HepG2 (cell line): ENCODE results near the gene NDOR1. TPM values are rescaled to one million over a fixed set of nuclear protein-coding genes. Genes with fewer than 3 reads are reported as not detected.

Source experiments
- AKAP8 ChIP-seq: sonication (generic); formaldehyde crosslinking; IDR thresholded peaks from 2 replicates; pipeline ENCODE4 v1.5.1; 2020; ENCODE audit warnings: mild to moderate bottlenecking, missing genetic modification reagents
- BRCA1 ChIP-seq: sonication (generic); formaldehyde crosslinking; IDR thresholded peaks from 2 replicates; pipeline ENCODE4 v1.4.0; 2020; ENCODE audit warnings: missing genetic modification reagents
- CHCHD3 ChIP-seq: sonication (generic); formaldehyde crosslinking; IDR thresholded peaks from 2 replicates; pipeline ENCODE4 v1.8.0; 2022; ENCODE audit warnings: mild to moderate bottlenecking, missing genetic modification reagents, moderate library complexity
- CREBL2 ChIP-seq: sonication (generic); formaldehyde crosslinking; IDR thresholded peaks from 2 replicates; pipeline ENCODE4 v1.8.1; 2023; ENCODE audit warnings: missing genetic modification reagents, mild to moderate bottlenecking, borderline replicate concordance
- EP300 ChIP-seq, 3 experiments: sonication (generic) in 1 of 3; formaldehyde crosslinking in 1 of 3; IDR thresholded peaks; 2 replicates each; pipeline versions ENCODE4 v1.5.1 to v1.6.1; 2011 to 2020; ENCODE audit warnings: low read depth in 2 of 3, low read length in 2 of 3, borderline replicate concordance in 1 of 3, improper control_type of control experiment in 1 of 3, mild to moderate bottlenecking in 1 of 3, missing genetic modification reagents in 1 of 3, moderate library complexity in 1 of 3
- MAFF ChIP-seq: IDR thresholded peaks from 2 replicates; pipeline ENCODE4 v1.6.1; 2011; ENCODE audit warnings: low read depth, low read length, improper control_type of control experiment
- MIER3 ChIP-seq: IDR thresholded peaks from 2 replicates; pipeline ENCODE4 v1.6.1; 2016; ENCODE audit warnings: missing compliant biosample characterization, borderline replicate concordance
- NCOA1 ChIP-seq: sonication (generic); formaldehyde crosslinking; IDR thresholded peaks from 2 replicates; pipeline ENCODE4 v1.9.0; 2021; ENCODE audit warnings: missing genetic modification reagents
- NFE2L1 ChIP-seq: sonication (generic); formaldehyde crosslinking; IDR thresholded peaks from 2 replicates; pipeline ENCODE4 v1.4.0; 2020; ENCODE audit warnings: missing genetic modification reagents, mild to moderate bottlenecking, borderline replicate concordance
- SOX6 ChIP-seq, 2 experiments: fragments of 450-650 bp in 1 of 2; sonication (generic) in 1 of 2; formaldehyde crosslinking in 1 of 2; IDR thresholded peaks; 2 replicates each; pipeline versions ENCODE4 v1.4.0 to v1.6.1; 2017 to 2020; ENCODE audit warnings: antibody characterized with exemption in 1 of 2, mild to moderate bottlenecking in 1 of 2, missing genetic modification reagents in 1 of 2
- TFDP1 ChIP-seq: IDR thresholded peaks from 2 replicates; pipeline ENCODE4 v1.6.1; 2016; ENCODE audit warnings: missing compliant biosample characterization, missing genetic modification reagents, borderline replicate concordance
- ZBTB38 ChIP-seq: sonication (generic); formaldehyde crosslinking; IDR thresholded peaks from 2 replicates; pipeline ENCODE4 v1.5.1; 2020; ENCODE audit warnings: mild to moderate bottlenecking, missing genetic modification reagents
- ZNF18 ChIP-seq: sonication (generic); formaldehyde crosslinking; IDR thresholded peaks from 2 replicates; pipeline ENCODE4 v1.8.0; 2022; ENCODE audit warnings: mild to moderate bottlenecking, missing genetic modification reagents; ENCODE audit not compliant: insufficient replicate concordance
- ZNF382 ChIP-seq: sonication (generic); formaldehyde crosslinking; IDR thresholded peaks from 2 replicates; pipeline ENCODE4 v1.5.0; 2020; ENCODE audit warnings: missing genetic modification reagents, mild to moderate bottlenecking, borderline replicate concordance
- ZNF563 ChIP-seq: sonication (generic); formaldehyde crosslinking; IDR thresholded peaks from 2 replicates; pipeline ENCODE4 v1.8.0; 2022; ENCODE audit warnings: mild to moderate bottlenecking, moderate library complexity, missing genetic modification reagents
- ZNF574 ChIP-seq: sonication (generic); formaldehyde crosslinking; IDR thresholded peaks from 2 replicates; pipeline ENCODE4 v1.4.0; 2020; ENCODE audit warnings: missing genetic modification reagents
- ZNF792 ChIP-seq: IDR thresholded peaks from 2 replicates; pipeline ENCODE4 v1.6.1; 2016
- ZSCAN9 ChIP-seq: IDR thresholded peaks from 2 replicates; pipeline ENCODE4 v1.6.1; 2016; ENCODE audit warnings: borderline replicate concordance
- polyA plus RNA-seq, 8 experiments: library from polyadenylated mRNA; depleted of rRNA in 3 of 8; stranded (reverse) in 7 of 8; unstranded in 1 of 8; fragments of >200 nt; fragmentation: Illumina TruSeq in 4 of 8; extraction: Trizol in 4 of 8; gene quantifications; 2 replicates each; pipeline versions ENCODE4 v1.2.1 to v1.2.3, GENCODE V29; 2011 to 2016; ENCODE audit warnings: low read depth in 4 of 8, missing spikeins in 1 of 8, mixed read lengths in 1 of 8; ENCODE audit not compliant: insufficient read depth in 1 of 8
- total RNA-seq, 5 experiments: library from RNA; depleted of rRNA; stranded (reverse); fragments of >200 nt; fragmentation: Illumina TruSeq; extraction: Trizol; gene quantifications; 2 replicates each; pipeline ENCODE4 v1.2.3, GENCODE V29; 2016; ENCODE audit warnings: low read depth in 1 of 5

NDOR1 gene
- total and polyA plus RNA-seq, 2 of the 13 experiments (the other 11 are each of a cell fraction or from before 2014, with no cell fraction given) = 3.6 to 8.7 TPM

- TF ChIP-seq ZNF18 = peak; percentile 53
- peak; percentile 86; the same call in 1 of the 2 replicates for TF ChIP-seq ZBTB38 (CRISPR knock-in tag)
- peak; percentile 61 for TF ChIP-seq ZNF563
- no peak for TF ChIP-seq NCOA1 (CRISPR knock-in tag)
- TF ChIP-seq BRCA1 = no peak
- peak; percentile 89 for TF ChIP-seq MIER3 (CRISPR knock-in tag)
- TF ChIP-seq ZNF792 = peak; percentile 93
- TF ChIP-seq CHCHD3 = no peak
- TF ChIP-seq MAFF = no peak
- 0 out of 4 replicates have a peak, but pooled peaks of 1 of the 2 experiments have one; percentile 15 for TF ChIP-seq EP300 (IDR thresholded peaks at IDR 0.05; ENCODE audit: low read depth in 2 of 2, low read length in 2 of 2)
- TF ChIP-seq EP300 (CRISPR knock-in tag; IDR thresholded peaks at IDR 0.05; ENCODE audit: borderline replicate concordance) = peak; percentile 59; the same call in 1 of the 2 replicates
- no peak for TF ChIP-seq NFE2L1 (CRISPR knock-in tag)
- TF ChIP-seq CREBL2 = no peak
- TF ChIP-seq SOX6 (IDR thresholded peaks at IDR 0.05) = no peak
- peak; percentile 70; the same call in 1 of the 2 replicates for TF ChIP-seq SOX6 (CRISPR knock-in tag; IDR thresholded peaks at IDR 0.05)
- peak; percentile 72; the same call in 1 of the 2 replicates for TF ChIP-seq ZSCAN9 (CRISPR knock-in tag)
- TF ChIP-seq TFDP1 (CRISPR knock-in tag) = peak; percentile 63; the same call in 1 of the 2 replicates
- TF ChIP-seq ZNF574 (CRISPR knock-in tag) = peak; percentile 90
- TF ChIP-seq ZNF382 (CRISPR knock-in tag) = no peak
- TF ChIP-seq AKAP8 (CRISPR knock-in tag) = peak; percentile 94
Observed at GRCh38 chr9:137200311-137201204, 4.9 kb upstream of the NDOR1 start, which contains the start of gene TPRN (continued).
